ENCODE data around the gene PRC1. TPM values are rescaled to one million over a fixed set of nuclear protein-coding genes. Genes with fewer than 3 reads are reported as not detected.

Gene PRC1
- polyA plus RNA-seq, 1 experiment, result 199 TPM

GRCh38 chr15:90934949-90935751 lies 59.2 kb downstream of the PRC1 start, which contains the start of gene UNC45A:
Gene UNC45A, plus strand, starts transcription at chr15:90935285. Its CDS starts 40 bp downstream, at chr15:90935325.
- TF ChIP-seq, protein P1, sequence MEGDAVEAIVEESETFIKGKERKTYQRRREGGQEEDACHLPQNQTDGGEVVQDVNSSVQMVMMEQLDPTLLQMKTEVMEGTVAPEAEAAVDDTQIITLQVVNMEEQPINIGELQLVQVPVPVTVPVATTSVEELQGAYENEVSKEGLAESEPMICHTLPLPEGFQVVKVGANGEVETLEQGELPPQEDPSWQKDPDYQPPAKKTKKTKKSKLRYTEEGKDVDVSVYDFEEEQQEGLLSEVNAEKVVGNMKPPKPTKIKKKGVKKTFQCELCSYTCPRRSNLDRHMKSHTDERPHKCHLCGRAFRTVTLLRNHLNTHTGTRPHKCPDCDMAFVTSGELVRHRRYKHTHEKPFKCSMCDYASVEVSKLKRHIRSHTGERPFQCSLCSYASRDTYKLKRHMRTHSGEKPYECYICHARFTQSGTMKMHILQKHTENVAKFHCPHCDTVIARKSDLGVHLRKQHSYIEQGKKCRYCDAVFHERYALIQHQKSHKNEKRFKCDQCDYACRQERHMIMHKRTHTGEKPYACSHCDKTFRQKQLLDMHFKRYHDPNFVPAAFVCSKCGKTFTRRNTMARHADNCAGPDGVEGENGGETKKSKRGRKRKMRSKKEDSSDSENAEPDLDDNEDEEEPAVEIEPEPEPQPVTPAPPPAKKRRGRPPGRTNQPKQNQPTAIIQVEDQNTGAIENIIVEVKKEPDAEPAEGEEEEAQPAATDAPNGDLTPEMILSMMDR (IDR thresholded peaks at IDR 0.05; ENCODE audit: insufficient read depth, low read depth, low read length), result 0 out of 2 replicates have a peak, but pooled peaks have one; percentile 19
- CTCF ChIA-PET, result interaction anchor here (0.5 to 7.1 kb wide), 19 partner anchors 9 to 620 kb away, joined by 3 to 94 read pairs (median 7); partner anchors contain the start of genes FES, MAN2A2 and RCCD1

DNA sequence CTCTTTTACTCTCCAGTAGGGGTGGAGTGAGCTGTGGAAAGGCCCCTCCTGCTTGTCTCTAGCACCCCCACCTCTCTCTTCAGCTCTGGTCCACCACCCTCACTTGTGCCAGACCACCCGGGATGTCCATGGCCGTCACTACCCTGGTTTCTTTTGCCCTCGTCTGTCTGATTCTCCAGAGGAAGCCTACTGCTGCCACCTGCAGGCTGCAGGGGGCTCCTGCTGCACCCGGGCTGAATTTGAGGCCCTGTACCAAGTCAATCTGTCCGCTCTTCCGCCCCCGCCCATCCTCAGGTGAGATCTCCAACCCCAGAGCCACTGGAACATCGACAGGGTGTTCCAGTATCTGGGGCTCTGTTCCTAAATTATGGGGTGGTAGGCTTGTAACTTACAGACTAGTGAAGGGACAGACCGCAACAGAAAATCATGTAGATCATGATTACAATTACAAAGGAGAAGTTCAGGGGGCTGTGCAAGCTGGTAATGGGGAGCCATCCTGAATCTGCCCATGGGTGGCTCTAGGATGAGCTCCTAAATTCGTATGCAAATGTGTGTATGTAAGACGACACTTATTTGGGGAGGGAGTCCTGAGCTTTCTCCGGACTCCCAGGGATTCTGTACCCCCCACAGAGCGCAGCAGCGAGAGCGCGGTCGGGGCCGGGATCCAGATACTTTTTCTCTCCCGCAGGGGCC lies 59.9 kb downstream of the PRC1 start:
- ChIA-PET POLR2A (no interaction called here), CTCF (interaction anchor here (0.5 to 7.1 kb wide), 26 partner anchors 9 to 604 kb away, joined by 3 to 94 read pairs (median 6); partner anchors contain the start of genes FES, MAN2A2 and RCCD1)
- Histone ChIP-seq H3K27me3 (ENCODE audit: control insufficient read depth, insufficient read depth, low read length) (no peaks in the 10 kb centered on the region), H3K36me3 (ENCODE audit: control insufficient read depth, insufficient read depth, low read length) (peaks cover 6% of the 10 kb centered on the region), H3K4me3 (ENCODE audit: low read depth, low read length) (peak overlapping the region; percentile 81)
- DNase-seq (ENCODE audit: low read depth), result no peak
- TF ChIP-seq, protein P1 (IDR thresholded peaks at IDR 0.05; ENCODE audit: insufficient read depth, low read depth, low read length), result peak; percentile 98

More at GRCh38 chr15:90934949-90935751, 59.2 kb downstream of the PRC1 start, which contains the start of gene UNC45A:
- POLR2A ChIA-PET, result interaction anchor here (0.5 to 1.0 kb wide), 2 partner anchors 9 to 58 kb away, joined by 6 to 24 read pairs; no protein-coding TSS in a partner anchor
- DNase-seq (ENCODE audit: low read depth), result no peak
- Histone ChIP-seq H3K36me3 (ENCODE audit: control insufficient read depth, insufficient read depth, low read length) (peaks cover 13% of the 10 kb centered on the region), H3K27me3 (ENCODE audit: control insufficient read depth, insufficient read depth, low read length) (no peaks in the 10 kb centered on the region), H3K4me3 (ENCODE audit: low read depth, low read length) (peak within 1 kb of the TSS; percentile 81)

DNA sequence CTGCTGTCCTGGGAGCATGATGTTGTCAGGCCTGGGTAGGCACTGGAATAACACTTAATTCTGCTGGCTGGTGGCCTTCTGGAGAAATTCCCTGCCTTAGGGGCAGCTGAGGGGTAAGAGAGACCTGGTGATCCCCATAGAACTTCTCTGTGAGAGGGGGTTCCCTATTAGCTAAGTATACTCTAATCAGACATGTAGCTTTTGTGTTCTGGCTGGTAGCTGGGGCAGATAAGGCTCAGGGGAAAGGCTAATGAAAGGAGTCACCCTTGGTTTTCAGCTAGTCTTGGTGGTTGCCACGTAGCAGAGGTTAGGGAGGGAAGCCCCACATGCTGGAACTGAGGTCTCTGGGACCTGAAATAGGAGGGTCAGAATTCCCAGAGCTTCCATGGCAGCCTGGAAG lies 61.0 kb downstream of the PRC1 start:
- H3K27me3 ChIP-seq (ENCODE audit: control insufficient read depth, insufficient read depth, low read length), result no peaks in the 10 kb centered on the region
- CTCF ChIA-PET, result interaction anchor here (0.7 to 7.1 kb wide), 25 partner anchors 8 to 640 kb away, joined by 3 to 94 read pairs (median 6); partner anchors contain the start of genes FES, MAN2A2 and RCCD1
- POLR2A ChIA-PET, result no interaction called here
- no peak overlapping the region for H3K4me3 ChIP-seq (ENCODE audit: low read depth, low read length)
- H3K36me3 ChIP-seq (ENCODE audit: control insufficient read depth, insufficient read depth, low read length), result peaks cover 2% of the 10 kb centered on the region
- DNase-seq (ENCODE audit: low read depth), result no peak
- TF ChIP-seq, protein P1 (IDR thresholded peaks at IDR 0.05; ENCODE audit: insufficient read depth, low read depth, low read length), result no peak

GRCh38 chr15:90932660-90932991 lies 61.7 kb downstream of the PRC1 start:
- TF ChIP-seq, protein P1 (IDR thresholded peaks at IDR 0.05; ENCODE audit: insufficient read depth, low read depth, low read length), result no peak
- DNase-seq (ENCODE audit: low read depth), result no peak
- Histone ChIP-seq H3K36me3 (ENCODE audit: control insufficient read depth, insufficient read depth, low read length) (peaks cover 2% of the 10 kb centered on the region; the same call in 1 of the 2 replicates), H3K4me3 (ENCODE audit: low read depth, low read length) (peak overlapping the region; percentile 65), H3K27me3 (ENCODE audit: control insufficient read depth, insufficient read depth, low read length) (no peaks in the 10 kb centered on the region)
- POLR2A ChIA-PET, result interaction anchor here (0.6 kb wide), 1 partner anchor 100 kb away, joined by 3 read pairs; no protein-coding TSS in a partner anchor
- CTCF ChIA-PET, result interaction anchor here (0.6 to 7.1 kb wide), 32 partner anchors 9 to 1363 kb away, joined by 3 to 94 read pairs (median 4); partner anchors contain the start of genes FES, MAN2A2 and RCCD1

All from BJ (cell line).